IMR-90 (cell line): ENCODE results near the gene L1CAM. TPM values are rescaled to one million over a fixed set of nuclear protein-coding genes. Genes with fewer than 3 reads are reported as not detected.

Source experiments
- ATAC-seq: fragments of 200-7000 bp; cut with Tn5 transposase; 2 replicates; pipeline ENCODE4 v1.9.1; 2020; ENCODE audit warnings: low read depth, mild to moderate bottlenecking, moderate library complexity
- BruUV-seq: library from RNA; stranded (reverse); fragments of 400-500 nt; replicated peaks from 2 replicates; lab custom pipeline; 2021; lab: Mats Ljungman, UMichigan
- CTCF ChIA-PET: fragments of 300-600 bp; formaldehyde crosslinking; extraction: SDS; loops from one replicate; lab custom pipeline; 2021; ENCODE audit warnings: antibody characterized with exemption; lab: Yijun Ruan, JAX
- POLR2A ChIA-PET: fragments of 300-600 bp; sonication (Branson Sonifier 250); formaldehyde crosslinking; loops from one replicate; lab custom pipeline; 2022; ENCODE audit warnings: antibody characterized with exemption; ENCODE audit not compliant: unreplicated experiment; lab: Charles Lee
- DNase-seq: peaks from one replicate; pipeline ENCODE4 v3.0.0; 2013
- H2AFZ ChIP-seq: replicated peaks from 2 replicates; pipeline ENCODE3; 2013; ENCODE audit warnings: low read length, mild to moderate bottlenecking; ENCODE audit not compliant: poor library complexity
- H2AK5ac ChIP-seq: 2 replicates; pipeline ENCODE4 v1.6.1; 2013; ENCODE audit warnings: low read depth, low read length, inconsistent platforms
- H2AK9ac ChIP-seq: replicated peaks from 2 replicates; pipeline ENCODE3; 2013; ENCODE audit warnings: mild to moderate bottlenecking, low read depth, low read length, moderate library complexity; ENCODE audit not compliant: poor library complexity
- H2BK120ac ChIP-seq: 2 replicates; pipeline ENCODE4 v1.6.1; 2013; ENCODE audit warnings: low read depth, low read length, inconsistent platforms
- H2BK15ac ChIP-seq: 3 replicates; pipeline ENCODE4 v1.6.1; 2013; ENCODE audit warnings: low read depth, low read length, inconsistent platforms
- H2BK20ac ChIP-seq: 2 replicates; pipeline ENCODE4 v1.6.1; 2013; ENCODE audit warnings: low read depth, mild to moderate bottlenecking, inconsistent platforms, low read length, moderate library complexity
- H2BK5ac ChIP-seq: 2 replicates; pipeline ENCODE4 v1.6.1; 2013; ENCODE audit warnings: mild to moderate bottlenecking, low read depth, low read length, inconsistent platforms; ENCODE audit not compliant: poor library complexity, severe bottlenecking
- H3K14ac ChIP-seq: replicated peaks from 2 replicates; pipeline ENCODE4 v1.6.1; 2013; ENCODE audit warnings: low read depth, low read length, inconsistent platforms
- H3K18ac ChIP-seq: 2 replicates; pipeline ENCODE4 v1.6.1; 2013; ENCODE audit warnings: low read depth, low read length, control low read depth
- H3K23ac ChIP-seq: 2 replicates; pipeline ENCODE4 v1.6.1; 2013; ENCODE audit warnings: low read depth, low read length, inconsistent platforms
- H3K27ac ChIP-seq: 2 replicates; pipeline ENCODE4 v1.5.1; 2013; ENCODE audit warnings: mild to moderate bottlenecking, control low read depth, low read length; ENCODE audit not compliant: insufficient read depth
- H3K27me3 ChIP-seq: 2 replicates; pipeline ENCODE4 v1.6.1; 2013; ENCODE audit warnings: low read length; ENCODE audit not compliant: control insufficient read depth, insufficient read depth
- H3K36me3 ChIP-seq: 2 replicates; pipeline ENCODE4 v1.6.1; 2013; ENCODE audit warnings: low read length, mixed read lengths; ENCODE audit not compliant: control insufficient read depth, insufficient read depth
- H3K4ac ChIP-seq: 2 replicates; pipeline ENCODE4 v1.6.1; 2013; ENCODE audit warnings: low read depth, low read length, inconsistent platforms
- H3K4me1 ChIP-seq: 2 replicates; pipeline ENCODE4 v1.6.1; 2013; ENCODE audit warnings: low read length, mixed read lengths; ENCODE audit not compliant: control insufficient read depth, insufficient read depth
- H3K4me2 ChIP-seq: 2 replicates; pipeline ENCODE4 v1.6.1; 2013; ENCODE audit warnings: low read depth, mild to moderate bottlenecking, control low read depth, low read length, moderate library complexity
- H3K4me3 ChIP-seq: 2 replicates; pipeline ENCODE4 v1.5.1; 2013; ENCODE audit warnings: low read depth, mild to moderate bottlenecking, control low read depth, low read length, moderate library complexity; ENCODE audit not compliant: insufficient read depth
- H3K56ac ChIP-seq: 2 replicates; pipeline ENCODE4 v1.6.1; 2013; ENCODE audit warnings: low read length, inconsistent platforms; ENCODE audit not compliant: insufficient read depth; ENCODE audit errors: extremely low read depth
- H3K79me1 ChIP-seq, 2 experiments: 2 replicates each; pipeline ENCODE4 v1.6.1; 2013; ENCODE audit warnings: low read length in 2 of 2, inconsistent platforms in 1 of 2, low read depth in 1 of 2
- H3K9ac ChIP-seq: 2 replicates; pipeline ENCODE4 v1.6.1; 2013; ENCODE audit warnings: low read depth, low read length, control low read depth
- H3K9me1 ChIP-seq: 2 replicates; pipeline ENCODE4 v1.6.1; 2013; ENCODE audit warnings: low read length, inconsistent platforms; ENCODE audit not compliant: insufficient read depth
- H3K9me3 ChIP-seq: 2 replicates; pipeline ENCODE4 v1.6.1; 2013; ENCODE audit warnings: low read length; ENCODE audit not compliant: control insufficient read depth, insufficient read depth
- H4K20me1 ChIP-seq: 2 replicates; pipeline ENCODE4 v1.6.1; 2013; ENCODE audit warnings: low read length, inconsistent platforms; ENCODE audit not compliant: insufficient read depth
- H4K5ac ChIP-seq: 2 replicates; pipeline ENCODE4 v1.6.1; 2013; ENCODE audit warnings: mild to moderate bottlenecking, low read depth, low read length, control low read depth
- H4K8ac ChIP-seq, 2 experiments: 2 replicates each; pipeline ENCODE4 v1.6.1; 2013; ENCODE audit warnings: low read depth in 2 of 2, low read length in 2 of 2, control low read depth in 1 of 2, inconsistent platforms in 1 of 2
- H4K91ac ChIP-seq: 2 replicates; pipeline ENCODE4 v1.6.1; 2013; ENCODE audit warnings: low read depth, low read length, inconsistent platforms; ENCODE audit not compliant: insufficient read depth
- CEBPB ChIP-seq: IDR thresholded peaks from 2 replicates; pipeline ENCODE4 v1.6.1; 2012; ENCODE audit warnings: low read depth, low read length, improper control_type of control experiment
- ELK1 ChIP-seq: fragments of 150-350 bp; IDR thresholded peaks from 2 replicates; pipeline ENCODE4 v1.6.1; 2016; ENCODE audit warnings: low read depth, mild to moderate bottlenecking, low read length, moderate library complexity, borderline replicate concordance
- FOS ChIP-seq: fragments of 150-350 bp; IDR thresholded peaks from 2 replicates; pipeline ENCODE4 v1.6.1; 2016; ENCODE audit warnings: low read depth, low read length
- NFE2L2 ChIP-seq: fragments of 150-350 bp; IDR thresholded peaks from 2 replicates; pipeline ENCODE4 v1.6.1; 2016; ENCODE audit warnings: low read depth, mild to moderate bottlenecking, low read length
- POLR2A ChIP-seq: IDR thresholded peaks from 2 replicates; pipeline ENCODE4 v1.6.1; 2012; ENCODE audit warnings: mild to moderate bottlenecking, low read depth, low read length
- RAD21 ChIP-seq: IDR thresholded peaks from 2 replicates; pipeline ENCODE4 v1.6.1; 2012; ENCODE audit warnings: low read length, improper control_type of control experiment
- RFX5 ChIP-seq: IDR thresholded peaks from 2 replicates; pipeline ENCODE4 v1.8.0; 2012; ENCODE audit warnings: low read depth, mild to moderate bottlenecking, low read length, moderate library complexity
- SMC3 ChIP-seq: fragments of 150-350 bp; IDR thresholded peaks from 2 replicates; pipeline ENCODE4 v1.6.1; 2016; ENCODE audit warnings: low read depth, mild to moderate bottlenecking, antibody characterized with exemption, low read length, moderate library complexity
- WGBS, 2 experiments: methylation state at CpG; one replicate each; pipeline versions ENCODE4 v1.1.5 to v1.1.7; 2013; ENCODE audit warnings: missing lambda C conversion rate in 2 of 2; ENCODE audit not compliant: insufficient read length in 1 of 2; ENCODE audit errors: extremely low coverage in 2 of 2; 5-methylcytosine and 5-hydroxymethylcytosine counted together
- dilution Hi-C: fragments of 300-500 bp; cut with HindIII; formaldehyde crosslinking; loops from one replicate; pipeline ENCODE4 v1.14.3; 2018; ENCODE audit warnings: low sequenced_read_pairs; ENCODE audit not compliant: unreplicated experiment
- in situ Hi-C: fragments of 300-500 bp; cut with MboI; formaldehyde crosslinking; loops from 3 replicates; pipeline ENCODE4 v1.14.3; 2019; ENCODE audit warnings: low sequenced_read_pairs, inconsistent platforms, mixed read lengths
- intact Hi-C: fragments of 100-400 bp; cut with micrococcal nuclease; formaldehyde crosslinking; loops from 2 replicates; pipeline ENCODE4 v1.10.0; 2022
- polyA plus RNA-seq, 3 experiments: library from polyadenylated mRNA; depleted of rRNA; stranded (reverse); fragments of >200 nt; gene quantifications; 2 replicates each; pipeline ENCODE4 v1.2.3, GENCODE V29; 2012; ENCODE audit warnings: low replicate concordance in 1 of 3
- total RNA-seq: library from RNA; depleted of rRNA; stranded (reverse); fragments of >200 nt; gene quantifications from 2 replicates; pipeline ENCODE4 v1.2.3, GENCODE V29; 2012

Gene L1CAM
- total and polyA plus RNA-seq, 2 of the 4 experiments (the other 2 are of a cell fraction): 0.36 to 1.9 TPM

GRCh38 chrX:153853180-153853901 is 32.6 kb downstream of the L1CAM start:
- Histone ChIP-seq H3K9ac (no peak overlapping the region), H3K18ac (no peak overlapping the region), H4K20me1 (no peaks in the 10 kb centered on the region), H3K27me3 (peaks cover 29% of the 10 kb centered on the region), H3K79me1 (no peaks in the 10 kb centered on the region), H4K5ac (no peak overlapping the region), H3K4me1 (no peaks in the 10 kb centered on the region), H4K91ac (no peak overlapping the region), H2AFZ (no peak overlapping the region), H4K8ac (no peak overlapping the region), H3K23ac (no peak overlapping the region), H2BK5ac (no peak overlapping the region), H3K4me3 (no peak overlapping the region), H3K14ac (no peak overlapping the region), H3K9me1 (no peaks in the 10 kb centered on the region), H3K27ac (no peak overlapping the region), H2BK120ac (no peak overlapping the region), H2BK20ac (no peak overlapping the region), H3K36me3 (no peaks in the 10 kb centered on the region), H2BK15ac (no peak overlapping the region), H3K9me3 (peaks cover 2% of the 10 kb centered on the region), H3K56ac (no peak overlapping the region), H2AK5ac (no peak overlapping the region), H3K4ac (no peak overlapping the region), H3K4me2 (no peak overlapping the region), H2AK9ac (no peak overlapping the region)
- no peak for DNase-seq
- ATAC-seq: no peak
- no TSS peak for BruUV-seq
- WGBS, 2 experiments: 14% methylated on average over 1 of the region's 3 CpGs; no CpG with 5 or more reads in 1 of the 2 experiments
- dilution Hi-C loops (no loop called here), intact Hi-C loops (no loop called here), in situ Hi-C loops (no loop called here)
- CTCF ChIA-PET: no interaction called here
- POLR2A ChIA-PET: no interaction called here
- TF ChIP-seq SMC3 (no peak), RAD21 (no peak), FOS (no peak), RFX5 (no peak), POLR2A (no peak), CEBPB (no peak), NFE2L2 (no peak), ELK1 (no peak)
